HG03045 (cell line): ENCODE results near the gene FAM163B.

Source experiments
- ATAC-seq: cut with Tn5 transposase; IDR thresholded peaks from one replicate; pipeline ENCODE4 v1.9.1; 2021; ENCODE audit warnings: mild to moderate bottlenecking, moderate library complexity; ENCODE audit not compliant: unreplicated experiment

The FAM163B gene

DNA sequence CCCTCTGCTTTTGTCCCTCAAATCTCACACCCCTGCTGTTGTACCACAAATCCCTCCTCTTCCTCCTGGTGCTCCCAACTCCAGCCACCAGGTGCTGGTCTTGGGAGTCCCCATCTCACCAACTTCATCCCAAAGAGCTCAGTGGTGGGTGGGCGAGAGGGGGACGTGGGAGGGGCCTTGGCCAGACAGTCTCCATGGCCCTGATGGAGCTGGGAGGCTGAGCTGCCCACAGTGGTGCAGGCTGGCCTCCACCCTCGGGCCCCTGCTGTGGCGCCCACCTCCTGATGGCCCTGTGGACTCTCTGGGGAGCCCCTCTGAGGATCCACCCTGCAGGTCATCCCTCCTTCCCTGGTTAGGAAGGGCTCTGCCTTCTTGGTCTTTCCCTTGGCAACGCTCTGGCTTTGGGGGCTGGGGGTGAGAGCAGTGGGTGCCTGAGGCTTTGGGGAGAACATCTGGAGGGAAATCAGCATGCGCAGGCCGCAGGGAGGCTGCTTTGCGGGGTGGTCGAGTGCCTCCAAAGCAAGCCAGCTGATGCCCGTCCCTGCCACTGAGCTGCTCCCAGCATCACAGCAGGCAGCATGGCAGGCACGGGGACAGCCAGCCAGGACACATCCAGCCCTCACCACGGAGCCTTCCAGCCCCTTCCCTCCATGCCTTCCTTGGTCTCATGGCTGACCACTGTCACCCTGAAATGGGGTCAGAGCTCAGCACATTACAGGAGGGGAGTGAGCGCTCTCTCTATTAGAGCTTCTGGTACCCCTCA is 7.6 kb upstream of the FAM163B start:
- ATAC-seq = no peak

DNA sequence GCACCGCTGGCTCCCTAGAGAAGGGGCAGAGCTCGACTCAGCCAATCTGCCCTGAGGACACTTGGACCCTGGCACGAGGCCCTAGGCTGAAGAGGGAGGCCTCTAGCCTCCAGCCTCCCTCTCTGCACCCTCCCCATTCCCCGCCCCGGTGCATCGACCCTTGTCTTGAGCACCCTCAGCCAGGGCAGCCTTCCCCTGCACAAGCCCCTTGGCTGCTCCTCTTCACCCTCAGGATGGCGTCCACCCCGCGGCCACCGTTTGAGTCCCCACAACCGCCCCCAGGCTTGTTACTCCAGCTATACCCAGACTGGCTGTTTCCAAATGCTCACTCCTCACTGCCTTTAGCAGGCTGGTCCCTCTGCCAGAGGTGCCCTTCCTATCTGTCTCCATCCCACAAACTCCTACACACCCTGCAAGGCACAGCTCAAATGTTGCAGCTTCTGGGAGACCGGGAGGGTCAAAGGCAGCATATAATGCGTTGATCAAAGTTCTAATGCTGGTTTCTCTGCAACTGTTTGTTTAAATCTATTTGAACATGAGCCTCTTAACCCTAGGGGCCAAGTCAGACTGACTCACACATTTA is 6.5 kb upstream of the FAM163B start:
- ATAC-seq = no peak

DNA sequence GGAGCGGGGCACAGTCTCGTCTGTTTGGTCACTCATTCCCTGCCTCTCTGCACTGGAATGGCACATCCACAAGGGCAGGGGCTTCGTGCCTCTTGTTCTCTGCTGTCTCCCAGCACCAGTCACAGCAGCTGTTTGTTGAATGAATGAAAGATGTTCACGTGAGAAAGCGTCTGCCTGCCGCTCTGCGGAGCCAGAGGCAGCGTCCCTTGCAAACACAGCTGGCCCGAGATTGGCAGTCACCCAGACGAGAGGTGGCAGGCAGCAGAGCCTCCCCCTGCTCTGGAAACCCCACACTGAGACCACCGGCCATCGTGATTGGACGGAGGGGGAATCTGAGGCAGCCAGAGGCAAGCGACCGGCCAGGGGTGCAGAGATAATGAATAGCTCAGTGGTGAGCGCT is 6.0 kb upstream of the FAM163B start:
- ATAC-seq = no peak

DNA sequence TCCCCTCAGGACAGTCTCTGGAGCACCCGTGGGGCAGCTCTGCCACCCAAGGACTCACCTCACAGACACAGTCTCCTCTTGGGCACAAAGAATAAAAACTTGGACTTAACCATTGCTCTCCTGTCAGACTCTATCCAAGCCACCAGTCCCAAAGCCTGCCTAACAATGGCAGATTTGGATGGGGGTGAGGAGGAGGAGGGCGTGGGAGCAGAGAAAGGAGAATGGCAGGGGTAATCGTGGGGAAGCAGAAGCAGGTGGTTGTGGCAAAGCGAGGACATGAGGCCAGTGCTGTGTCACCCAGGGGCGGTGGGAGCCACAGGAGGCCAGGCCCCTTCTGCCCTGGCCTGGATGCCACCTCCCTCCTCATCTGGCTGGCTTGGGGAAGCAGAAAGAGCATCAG is 5.5 kb upstream of the FAM163B start:
- no peak for ATAC-seq

DNA sequence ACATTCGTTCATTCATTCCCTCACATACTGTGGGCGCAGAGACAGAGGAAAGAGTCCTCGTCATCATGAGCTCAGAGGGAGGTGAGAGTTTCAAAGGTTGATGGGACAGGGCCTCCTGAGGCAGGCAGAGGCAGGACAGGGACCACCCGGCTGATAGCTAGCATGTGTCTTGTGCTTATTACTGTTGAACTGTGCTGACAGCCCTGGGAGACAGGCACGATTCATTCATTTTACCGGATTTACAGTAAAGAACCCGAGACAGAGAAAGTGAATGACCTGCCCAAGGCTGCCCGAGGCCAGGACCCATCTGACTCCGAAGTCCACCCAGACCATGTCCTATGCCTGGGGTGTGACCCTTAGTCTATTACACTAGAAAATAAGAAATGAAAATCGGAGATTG is 4.9 kb upstream of the FAM163B start:
- ATAC-seq = no peak

DNA sequence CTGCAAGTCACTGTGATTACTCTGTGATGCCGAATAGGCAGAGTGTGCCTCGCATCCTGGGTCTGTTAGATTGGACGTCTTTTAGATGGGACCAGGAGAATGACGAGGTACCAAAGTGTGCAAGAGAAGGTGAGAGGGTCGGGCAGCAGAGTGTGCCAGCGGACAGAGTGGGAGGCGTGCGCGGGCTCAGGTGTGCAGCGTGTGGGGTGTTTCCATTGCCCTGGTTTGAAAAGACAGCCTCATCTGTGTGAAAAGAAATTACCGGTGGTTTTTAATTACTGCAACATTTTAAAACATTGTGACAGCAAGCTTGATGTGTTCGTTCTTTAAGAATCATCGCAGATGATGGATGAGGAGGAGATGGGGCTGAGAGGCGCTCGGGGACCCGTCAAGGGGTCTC is 4.2 kb upstream of the FAM163B start:
- ATAC-seq = no peak

DNA sequence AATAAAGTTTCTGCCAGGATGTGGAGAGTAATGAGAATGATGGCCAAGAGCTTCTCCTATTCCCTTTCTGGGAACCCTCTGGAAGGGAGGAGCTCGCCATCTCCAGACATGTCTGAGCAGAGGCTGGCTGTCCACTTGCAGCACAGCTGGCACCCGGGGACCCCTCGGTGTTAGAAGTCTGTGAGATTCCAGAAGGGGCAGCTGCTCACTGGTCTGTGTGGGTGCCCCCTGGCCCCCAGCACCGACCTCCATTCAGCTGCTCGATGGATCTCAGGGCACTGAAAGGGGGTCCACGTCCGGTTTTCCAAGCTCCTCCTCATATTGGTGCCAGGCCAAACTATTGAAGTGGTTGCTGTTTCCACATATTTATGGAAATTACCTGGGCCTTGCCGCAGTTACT is 3.6 kb upstream of the FAM163B start:
- ATAC-seq = no peak

DNA sequence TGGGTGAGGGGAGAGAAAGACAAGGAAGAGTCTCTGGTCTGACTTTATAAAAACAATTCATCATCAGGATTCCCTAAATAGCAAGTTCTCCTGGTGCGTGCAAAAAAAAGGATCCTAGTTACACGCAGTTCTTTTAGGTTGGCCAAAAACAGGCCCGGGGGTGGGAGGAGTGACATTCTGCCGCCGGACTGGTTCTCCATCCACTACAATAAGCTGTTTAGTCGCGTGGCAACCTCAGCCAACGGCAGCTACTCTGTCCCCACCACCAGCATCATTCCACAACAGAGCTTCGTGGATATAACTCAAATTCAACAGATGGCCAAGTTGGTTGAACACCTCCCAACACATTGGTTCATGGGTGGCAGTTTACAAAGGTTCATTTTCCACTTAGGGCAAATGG is 2.9 kb upstream of the FAM163B start:
- no peak for ATAC-seq

DNA sequence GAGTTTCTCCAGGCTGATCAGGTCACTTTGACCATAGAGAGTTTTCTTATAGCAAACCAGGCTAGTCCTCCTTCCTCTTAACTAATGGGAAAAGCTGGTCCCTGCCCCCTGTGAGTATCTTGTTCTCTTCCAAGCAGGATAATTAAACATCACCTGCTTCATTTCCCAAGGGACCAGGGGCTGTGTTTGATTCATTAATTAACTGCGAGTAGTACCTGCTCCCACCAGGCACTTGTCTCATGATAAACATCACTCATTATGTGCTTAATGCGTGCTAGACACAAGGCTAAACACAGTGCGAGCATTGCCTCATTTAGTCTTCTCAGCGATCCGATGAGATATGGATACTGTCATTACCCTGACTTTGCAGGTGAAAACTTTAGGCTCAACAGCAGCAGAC is 1.7 kb upstream of the FAM163B start:
- no peak for ATAC-seq

DNA sequence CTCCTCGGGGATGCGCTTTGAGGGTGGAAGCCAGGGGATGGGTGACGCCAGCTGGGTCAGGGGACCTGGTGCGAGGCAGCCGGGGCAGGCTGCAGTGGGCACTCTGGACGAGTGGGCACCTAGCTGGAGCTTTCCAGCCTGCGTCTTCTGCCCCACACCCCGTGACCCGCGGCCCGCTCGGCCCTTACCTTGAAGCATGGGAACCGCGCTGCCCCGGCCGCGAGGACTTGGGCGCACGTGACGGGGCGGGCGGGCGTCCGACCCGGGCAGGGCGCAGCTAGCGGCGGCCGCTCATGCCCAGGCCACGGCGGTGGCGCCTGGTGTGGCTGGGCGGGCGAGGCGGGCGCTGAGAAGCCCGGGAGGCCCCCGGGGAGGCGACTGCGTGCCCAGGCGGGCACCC is 300 bp downstream of the FAM163B start:
- no peak for ATAC-seq

DNA sequence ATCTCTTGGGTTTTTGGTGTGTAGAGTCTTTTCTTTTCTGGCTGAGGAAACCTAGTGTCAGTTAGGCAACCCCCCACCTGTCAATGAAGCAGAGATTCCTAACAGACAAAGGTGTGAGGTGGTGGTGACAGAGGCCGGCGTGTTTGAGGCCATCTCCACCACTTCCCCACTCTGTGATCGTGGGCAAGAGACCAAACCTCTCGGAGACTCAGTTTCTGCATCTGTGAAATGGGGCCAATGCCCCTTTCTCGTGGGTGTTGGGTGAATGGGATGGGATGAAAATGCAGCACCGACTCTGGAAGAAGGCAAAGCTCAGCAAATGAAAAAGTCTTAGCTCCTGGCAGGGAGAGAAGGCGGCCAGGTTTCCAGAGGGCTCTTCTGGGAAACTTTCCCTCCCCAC is 807 bp downstream of the FAM163B start:
- ATAC-seq = no peak

DNA sequence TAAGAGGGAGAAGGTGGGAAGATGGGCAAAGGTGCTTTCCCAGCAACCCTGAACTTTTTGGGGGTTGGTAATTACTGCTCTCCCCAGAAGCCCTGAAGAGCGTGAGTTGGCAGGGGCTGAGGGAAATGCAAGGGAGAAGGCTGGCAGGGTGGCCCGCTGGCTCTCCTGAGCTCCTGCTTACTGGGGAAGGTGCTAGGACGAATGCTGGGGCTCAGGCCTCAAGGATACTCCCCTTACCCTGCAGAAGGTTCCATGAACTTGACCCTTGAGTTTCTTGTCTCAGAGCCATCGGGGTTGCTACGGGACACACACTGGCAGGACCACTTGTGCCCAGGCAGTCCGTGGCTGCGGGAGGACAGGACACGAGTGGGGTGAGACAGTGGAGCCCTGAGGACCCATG is 1.2 kb downstream of the FAM163B start:
- no peak for ATAC-seq

DNA sequence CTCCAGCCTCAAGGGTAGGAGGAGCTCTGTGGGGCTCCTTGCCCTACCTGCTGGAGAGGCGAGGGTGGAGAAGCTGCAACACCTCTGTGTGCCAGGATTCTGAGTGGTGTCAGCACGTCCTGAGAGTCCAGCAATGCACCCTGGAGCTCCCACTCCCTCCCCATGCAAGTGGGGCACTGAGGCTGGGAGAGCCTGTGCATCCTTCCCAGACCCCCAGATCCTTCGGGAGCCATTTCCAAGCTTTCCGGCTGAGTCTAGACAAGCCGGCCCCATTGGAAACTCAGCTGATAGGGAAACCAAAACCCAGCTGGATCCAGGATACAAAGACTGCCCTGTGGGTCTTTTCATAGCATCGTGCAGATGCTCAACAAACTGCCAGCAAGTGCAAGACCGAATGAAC is 1.8 kb downstream of the FAM163B start:
- ATAC-seq = no peak

DNA sequence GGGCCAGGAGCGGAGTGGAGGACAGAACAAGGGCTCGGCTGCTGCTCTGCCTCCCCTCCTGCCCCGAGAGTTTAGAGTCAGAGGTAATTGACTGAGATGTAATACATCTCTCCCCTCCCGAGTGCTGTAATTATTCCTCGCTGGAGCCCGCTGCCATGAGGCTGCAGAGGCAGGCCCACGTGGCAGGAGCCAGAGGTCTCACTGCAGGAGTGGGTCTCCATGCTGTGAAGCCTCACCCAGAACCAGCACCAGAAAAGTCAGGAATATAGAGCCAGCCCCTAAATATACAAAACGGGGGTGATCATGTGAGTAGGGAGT is 2.5 kb downstream of the FAM163B start:
- ATAC-seq = no peak

DNA sequence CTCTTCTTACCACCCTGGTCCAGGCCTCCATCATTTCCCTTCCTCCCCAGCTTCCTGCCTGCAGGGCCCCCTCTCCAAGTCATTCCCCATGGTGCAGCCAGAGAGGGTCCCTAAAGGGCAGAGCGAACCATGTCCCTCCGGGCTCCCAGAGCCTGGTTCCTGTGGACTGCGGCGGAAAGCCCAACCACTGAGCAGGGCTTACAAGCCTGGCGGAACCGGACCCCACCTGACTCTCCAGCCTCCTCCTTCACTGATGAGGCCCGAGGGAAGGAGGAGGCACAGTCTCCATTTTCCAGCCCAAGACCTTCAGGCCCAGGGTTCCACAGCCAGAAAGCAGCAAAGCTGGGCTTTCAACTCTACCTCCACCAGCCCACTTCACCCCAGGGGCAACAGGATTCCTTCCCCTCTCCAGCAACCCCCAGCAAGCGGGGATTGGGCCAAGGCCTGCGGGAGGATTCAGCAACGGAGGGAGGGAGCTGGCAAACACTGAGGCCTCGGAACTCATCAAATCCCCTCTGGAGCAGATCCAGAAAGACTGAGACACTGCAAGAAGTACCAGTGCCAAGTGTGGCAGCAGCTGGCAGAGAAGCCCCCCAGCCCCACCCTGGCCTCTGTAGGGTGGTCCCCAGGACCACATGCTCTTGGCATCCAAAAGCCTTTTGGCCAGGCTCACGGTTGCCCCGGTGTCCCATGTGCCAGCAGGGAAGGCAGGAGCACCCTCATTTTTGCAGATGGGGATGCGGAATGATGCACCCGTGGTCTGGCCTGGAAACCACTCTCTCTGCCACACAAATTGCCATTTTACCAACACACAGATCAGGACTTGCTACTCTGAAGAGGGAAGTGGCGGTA is 3.1 kb downstream of the FAM163B start:
- ATAC-seq = no peak

DNA sequence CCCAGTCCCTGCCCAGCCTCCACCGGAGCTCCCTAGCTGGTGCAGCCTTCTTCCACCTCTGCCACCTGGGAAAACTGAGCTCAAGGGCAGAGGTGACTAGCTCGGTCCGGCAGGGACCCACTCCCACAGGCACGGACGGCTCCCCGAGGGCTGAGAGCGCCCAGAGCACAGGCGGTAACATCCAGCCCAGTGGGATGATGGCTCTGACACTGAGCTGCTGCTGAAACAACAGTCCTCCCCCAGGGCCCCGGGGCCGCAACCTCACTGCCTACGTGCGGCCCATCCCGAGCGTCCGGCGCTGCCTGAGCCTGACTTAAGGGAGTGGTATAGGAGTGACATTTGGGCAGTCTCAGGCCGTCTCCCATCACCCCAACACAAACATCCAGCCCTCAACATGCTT is 3.7 kb downstream of the FAM163B start:
- no peak for ATAC-seq

DNA sequence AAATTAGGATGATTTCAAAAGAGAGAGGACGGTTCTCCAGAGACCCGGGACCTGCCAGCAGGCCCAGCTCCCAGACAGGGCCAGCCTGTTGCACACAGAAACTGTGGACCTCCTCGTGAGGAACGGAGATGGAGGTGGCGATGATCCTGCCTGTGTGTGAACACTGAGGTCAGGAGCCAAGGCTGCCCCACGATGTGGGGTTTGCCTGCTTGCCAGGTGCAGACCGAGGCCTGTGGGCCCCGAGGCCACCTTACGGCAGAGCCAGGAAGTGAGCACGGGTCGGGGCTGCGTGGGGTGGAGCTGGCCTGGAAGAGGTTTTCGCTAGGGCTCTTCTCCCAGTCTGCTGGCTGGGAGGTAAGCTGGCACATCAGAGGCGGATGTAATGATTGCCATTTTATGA is 4.3 kb downstream of the FAM163B start:
- ATAC-seq = no peak

DNA sequence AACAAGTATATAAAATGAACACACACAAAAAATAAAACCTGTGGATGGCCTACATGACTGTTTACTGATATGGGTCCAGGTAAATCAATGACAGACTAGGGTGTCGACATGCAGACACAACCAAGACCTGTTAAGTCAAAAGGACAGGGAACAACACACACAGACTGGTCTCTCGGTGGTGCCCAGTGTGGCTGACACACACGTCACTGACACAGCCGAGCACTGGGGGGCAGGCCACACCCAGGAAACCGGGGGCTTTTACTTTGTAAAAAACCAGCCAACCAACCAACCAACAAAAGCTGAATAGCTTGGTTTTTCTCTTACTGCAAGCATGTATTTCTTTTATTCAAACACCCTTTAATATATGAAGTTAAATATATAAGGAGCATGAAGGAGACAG is 5.0 kb downstream of the FAM163B start:
- no peak for ATAC-seq

DNA sequence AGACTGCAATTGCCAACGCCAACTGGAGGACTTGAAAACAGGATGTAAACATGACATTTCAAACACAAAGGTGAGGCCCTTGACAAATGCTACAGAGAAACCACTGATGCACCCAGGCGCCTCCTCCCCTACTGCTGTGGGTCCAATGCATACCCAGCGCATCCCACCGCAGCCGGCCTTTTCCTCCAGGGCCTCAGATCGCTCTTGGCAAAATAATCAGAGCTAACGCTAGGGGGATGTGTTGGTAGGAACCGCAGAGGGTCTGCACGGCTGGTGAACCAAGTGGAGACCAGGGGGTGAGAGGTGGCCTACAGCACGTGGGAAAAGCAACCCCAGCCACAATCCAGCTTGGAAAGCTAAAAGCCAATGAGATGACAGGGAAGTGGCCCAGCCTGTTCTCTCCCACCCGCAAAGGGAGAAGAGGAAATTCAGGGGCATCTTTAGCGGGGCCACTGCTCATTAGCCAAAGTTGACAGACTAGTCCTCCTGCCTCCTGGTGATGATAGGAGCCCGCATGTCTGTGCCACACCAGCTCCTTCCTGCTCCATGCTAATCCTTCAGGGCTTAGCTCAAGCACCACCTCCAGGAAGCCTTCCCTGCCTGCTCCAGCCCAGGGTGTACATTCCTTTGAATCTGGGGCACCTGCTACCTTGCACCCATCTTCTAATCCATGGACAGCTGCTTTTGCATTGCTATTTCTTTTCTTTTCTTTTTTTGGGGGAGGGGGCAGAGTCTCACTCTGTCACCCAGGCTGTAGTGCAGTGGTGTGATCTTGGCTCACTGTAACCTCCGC is 5.9 kb downstream of the FAM163B start:
- ATAC-seq = no peak

DNA sequence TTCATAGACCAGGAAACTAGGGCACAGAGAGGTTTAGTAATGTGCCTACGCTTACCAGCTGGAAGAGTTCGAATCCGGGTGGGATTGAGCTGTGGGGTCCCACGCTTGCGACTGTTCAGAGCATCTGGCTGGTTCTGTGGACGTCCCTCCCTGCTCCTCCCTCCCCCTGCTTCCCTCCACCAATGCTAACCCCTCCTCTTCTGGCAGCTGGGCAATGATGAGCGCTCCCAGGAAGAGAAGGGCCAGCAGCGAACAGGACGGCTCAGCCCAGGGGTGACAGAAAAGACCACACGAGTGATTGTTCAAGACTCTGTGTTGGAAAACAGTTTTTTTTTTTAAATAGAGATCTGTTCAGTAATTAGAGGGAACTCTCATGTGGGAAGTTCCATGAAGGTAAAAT is 6.9 kb downstream of the FAM163B start:
- ATAC-seq = no peak

DNA sequence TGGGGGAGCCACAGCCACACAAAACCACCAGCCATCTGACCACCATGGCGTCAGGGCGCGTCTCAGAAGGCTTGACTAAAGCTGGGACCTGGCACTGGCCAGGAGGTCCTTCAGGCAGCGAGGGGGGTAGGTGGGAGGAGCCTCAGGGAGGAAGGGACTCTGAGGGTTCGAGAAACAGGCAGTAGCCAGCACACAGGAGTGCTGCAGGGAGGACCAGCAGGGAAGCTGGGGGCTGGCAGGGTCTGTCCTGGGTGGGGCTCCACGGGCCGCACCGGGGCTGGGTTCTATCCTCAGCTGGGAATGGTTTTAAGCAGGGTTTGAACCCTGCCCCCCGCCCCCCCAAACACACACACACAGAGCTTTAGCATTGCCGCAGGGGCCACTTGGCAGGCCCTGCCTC is 7.4 kb downstream of the FAM163B start:
- no peak for ATAC-seq
